Duodenal mucosa (tissue), 2 donors: ENCODE results near the gene HMX1.

Source experiments
- H3K27ac ChIP-seq: one replicate; pipeline ENCODE4 v1.7.0; 2013; ENCODE audit warnings: low read depth, low read length
- H3K27me3 ChIP-seq, 2 donors: one replicate each; pipeline ENCODE4 v1.7.0; 2013; ENCODE audit warnings: low read length in 2 of 2, control low read depth in 1 of 2; ENCODE audit not compliant: insufficient read depth in 2 of 2, control insufficient read depth in 1 of 2
- H3K36me3 ChIP-seq, 2 donors: one replicate each; pipeline ENCODE4 v1.7.0; 2013; ENCODE audit warnings: low read length in 2 of 2, control low read depth in 1 of 2; ENCODE audit not compliant: insufficient read depth in 2 of 2, control insufficient read depth in 1 of 2
- H3K4me1 ChIP-seq, 2 donors: one replicate each; pipeline ENCODE4 v1.7.0; 2013; ENCODE audit warnings: low read length in 2 of 2, control low read depth in 1 of 2; ENCODE audit not compliant: insufficient read depth in 2 of 2, control insufficient read depth in 1 of 2
- H3K4me3 ChIP-seq, 2 donors: one replicate each; pipeline ENCODE4 v1.7.0; 2013; ENCODE audit warnings: low read length in 2 of 2, low read depth in 1 of 2
- H3K9ac ChIP-seq, 2 donors: one replicate each; pipeline ENCODE4 v1.7.0; 2013; ENCODE audit warnings: low read length in 2 of 2, low read depth in 1 of 2
- H3K9me3 ChIP-seq, 2 donors: one replicate each; pipeline ENCODE4 v1.7.0; 2013; ENCODE audit warnings: low read length in 2 of 2, control low read depth in 1 of 2; ENCODE audit not compliant: control insufficient read depth in 1 of 2

The HMX1 gene

DNA sequence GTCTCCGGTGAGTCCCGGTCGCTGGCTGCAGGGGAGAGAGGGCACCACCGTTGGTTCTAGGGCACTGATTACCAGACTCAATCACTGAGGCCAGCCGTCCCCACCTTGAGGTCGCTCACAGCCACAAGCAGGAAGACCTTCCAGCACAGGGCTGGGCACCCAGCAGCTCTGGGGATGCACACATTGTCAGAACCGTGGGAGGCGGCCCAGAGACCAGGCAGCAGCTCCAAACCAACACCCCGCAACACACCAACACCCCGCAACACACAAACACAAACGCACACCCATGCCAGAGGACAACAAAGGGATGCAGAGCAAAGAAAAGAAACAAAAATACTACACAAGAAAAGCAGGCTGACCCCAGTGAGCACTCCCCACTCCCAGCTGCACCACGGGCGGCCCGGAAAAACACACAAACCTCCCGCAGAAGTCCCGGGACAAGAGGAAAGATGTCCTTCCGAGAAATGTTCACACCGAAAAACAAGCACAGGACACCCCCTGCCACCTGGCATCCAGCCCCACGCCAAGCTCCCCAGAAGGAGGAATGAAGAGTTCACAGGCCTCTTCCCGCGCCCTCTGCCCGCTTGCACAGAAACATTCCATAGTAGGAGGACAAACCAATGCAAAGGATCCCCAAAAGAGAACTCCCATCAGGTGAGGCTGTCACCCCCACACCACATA, 3.2 kb downstream of the HMX1 start:
- Histone ChIP-seq H3K4me3 (no peak overlapping the region), H3K9me3 (no peaks in the 10 kb centered on the region), H3K4me1 (no peaks in the 10 kb centered on the region), H3K36me3 (no peaks in the 10 kb centered on the region), H3K27ac (no peak overlapping the region), H3K27me3 (peaks cover 74 to 76% of the 10 kb centered on the region in 2 donors), H3K9ac (no peak overlapping the region)

GRCh38 chr4:8867624-8868320, 3.9 kb downstream of the HMX1 start:
- Histone ChIP-seq H3K36me3 (no peaks in the 10 kb centered on the region), H3K27ac (no peak overlapping the region), H3K9me3 (no peaks in the 10 kb centered on the region), H3K4me1 (no peaks in the 10 kb centered on the region), H3K9ac (no peak overlapping the region), H3K4me3 (no peak overlapping the region), H3K27me3 (peaks cover 75 to 76% of the 10 kb centered on the region in 2 donors)

GRCh38 chr4:8866828-8867623, 4.6 kb downstream of the HMX1 start:
- Histone ChIP-seq H3K27me3 (peaks cover 75 to 76% of the 10 kb centered on the region in 2 donors), H3K4me1 (no peaks in the 10 kb centered on the region), H3K27ac (no peak overlapping the region), H3K4me3 (no peak overlapping the region), H3K9ac (no peak overlapping the region), H3K9me3 (no peaks in the 10 kb centered on the region), H3K36me3 (no peaks in the 10 kb centered on the region)

DNA sequence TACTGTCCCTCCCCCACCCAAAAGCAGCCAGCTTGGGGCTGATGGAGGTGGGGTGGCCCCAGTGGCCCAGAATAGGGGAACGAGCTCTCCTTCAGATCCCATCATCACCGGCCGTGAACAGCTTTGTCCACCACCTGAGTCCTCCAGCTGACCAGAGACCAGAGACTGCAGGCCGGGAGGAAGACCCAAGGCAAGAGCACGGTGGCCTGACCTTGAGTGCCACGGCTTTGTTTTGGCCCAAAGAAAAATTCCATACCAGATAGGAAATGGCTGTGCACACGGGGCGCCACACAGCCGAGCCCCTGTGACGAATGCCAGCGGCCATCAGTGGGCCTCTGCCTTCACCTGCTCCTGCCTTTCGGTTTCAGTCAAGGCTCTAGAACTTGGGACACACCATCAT, 5.2 kb downstream of the HMX1 start:
- Histone ChIP-seq H3K4me1 (no peaks in the 10 kb centered on the region), H3K4me3 (no peak overlapping the region), H3K27ac (no peak overlapping the region), H3K27me3 (peaks cover 80 to 81% of the 10 kb centered on the region in 2 donors), H3K36me3 (no peaks in the 10 kb centered on the region), H3K9ac (no peak overlapping the region), H3K9me3 (no peaks in the 10 kb centered on the region)

- H3K27me3 ChIP-seq, result peaks cover 84 to 85% of the 10 kb centered on the region in 2 donors
- H3K9me3 ChIP-seq, result no peaks in the 10 kb centered on the region
- H3K4me1 ChIP-seq, result no peaks in the 10 kb centered on the region
- no peak overlapping the region for H3K9ac ChIP-seq
- H3K4me3 ChIP-seq, result no peak overlapping the region
- no peaks in the 10 kb centered on the region for H3K36me3 ChIP-seq
- no peak overlapping the region for H3K27ac ChIP-seq
Measured at GRCh38 chr4:8865681-8866310, 5.8 kb downstream of the HMX1 start.

- no peaks in the 10 kb centered on the region for H3K9me3 ChIP-seq
- peaks cover 82 to 84% of the 10 kb centered on the region in 2 donors for H3K27me3 ChIP-seq
Measured at GRCh38 chr4:8864912-8865680, 6.5 kb downstream of the HMX1 start.

GRCh38 chr4:8863686-8864682, 7.7 kb downstream of the HMX1 start:
- no peak overlapping the region for H3K4me3 ChIP-seq

More at GRCh38 chr4:8864912-8865680, 6.5 kb downstream of the HMX1 start:
- no peaks in the 10 kb centered on the region for H3K36me3 ChIP-seq
- H3K27ac ChIP-seq, result no peak overlapping the region
- no peak overlapping the region for H3K4me3 ChIP-seq
- no peaks in the 10 kb centered on the region for H3K4me1 ChIP-seq
- H3K9ac ChIP-seq, result no peak overlapping the region

GRCh38 chr4:8862800-8863685, 8.6 kb downstream of the HMX1 start:
- no peaks in the 10 kb centered on the region for H3K4me1 ChIP-seq
- H3K4me3 ChIP-seq, result no peak overlapping the region
- H3K27ac ChIP-seq, result no peak overlapping the region
- peaks cover 83 to 84% of the 10 kb centered on the region in 2 donors for H3K27me3 ChIP-seq
- no peaks in the 10 kb centered on the region for H3K36me3 ChIP-seq
- no peaks in the 10 kb centered on the region for H3K9me3 ChIP-seq
- H3K9ac ChIP-seq, result no peak overlapping the region

More at GRCh38 chr4:8863686-8864682, 7.7 kb downstream of the HMX1 start:
- H3K36me3 ChIP-seq, result no peaks in the 10 kb centered on the region
- no peaks in the 10 kb centered on the region for H3K9me3 ChIP-seq
- no peaks in the 10 kb centered on the region for H3K4me1 ChIP-seq
- peaks cover 82 to 84% of the 10 kb centered on the region in 2 donors for H3K27me3 ChIP-seq
- H3K27ac ChIP-seq, result no peak overlapping the region
- no peak overlapping the region for H3K9ac ChIP-seq
